Panc1 (cell line): Measurements from ENCODE around the gene NAA16.

Experiments used
- CTCF ChIP-seq: fragments of 450-650 bp; IDR thresholded peaks from 2 replicates; pipeline ENCODE4 v1.5.1; 2017; ENCODE audit warnings: mild to moderate bottlenecking
- POLR2AphosphoS5 ChIP-seq: IDR thresholded peaks from 2 replicates; pipeline ENCODE4 v1.6.1; 2012; ENCODE audit warnings: mild to moderate bottlenecking, low read depth, low read length, moderate library complexity
- REST ChIP-seq, 2 experiments: IDR thresholded peaks; 2 replicates each; pipeline ENCODE4 v1.6.1; 2011 to 2012; ENCODE audit warnings: low read depth in 2 of 2, control low read depth in 1 of 2, low read length in 1 of 2, mild to moderate bottlenecking in 1 of 2, moderate library complexity in 1 of 2; ENCODE audit not compliant: insufficient read depth in 1 of 2
- SIN3A ChIP-seq: IDR thresholded peaks from 2 replicates; pipeline ENCODE4 v1.6.1; 2012; ENCODE audit warnings: low read depth, mild to moderate bottlenecking, low read length, moderate library complexity, borderline replicate concordance; ENCODE audit not compliant: insufficient read depth
- TCF7L2 ChIP-seq: IDR thresholded peaks from 2 replicates; pipeline ENCODE4 v1.6.1; 2011; ENCODE audit warnings: mild to moderate bottlenecking, low read depth, low read length, inconsistent platforms

DNA sequence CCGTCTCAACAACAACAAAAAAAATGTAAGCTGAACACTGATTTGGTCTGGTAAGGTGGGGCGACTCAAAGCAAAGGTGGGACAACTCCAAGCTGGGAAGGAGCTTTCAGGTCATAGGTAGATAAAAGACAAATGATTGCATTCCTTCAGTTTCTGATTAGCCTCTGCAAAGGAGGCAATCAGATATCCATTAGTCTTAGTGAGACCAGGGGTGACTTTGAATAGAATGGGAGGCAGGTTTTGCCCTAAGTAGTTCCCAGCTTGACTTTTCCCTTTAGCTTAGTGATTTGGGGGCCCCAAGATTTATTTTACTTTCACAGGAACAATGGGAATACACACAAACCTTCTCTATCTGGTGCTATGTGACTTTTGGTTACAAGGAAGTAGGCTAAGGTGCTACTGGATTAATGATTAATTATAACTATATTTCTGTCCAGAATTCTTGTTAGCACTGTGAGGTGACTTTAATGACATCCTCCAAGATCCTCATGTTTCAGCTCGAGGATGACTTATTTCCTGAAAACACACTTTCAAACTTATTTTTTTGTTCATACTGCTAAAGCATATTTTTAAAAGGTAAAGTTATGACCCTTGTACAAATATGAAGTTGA lies 37.1 kb upstream of the NAA16 start:
- TF ChIP-seq REST (IDR thresholded peaks at IDR 0.05; ENCODE audit: insufficient read depth in 1 of 2, low read depth in 2 of 2, low read length in 1 of 2) = no peak
- no peak for TF ChIP-seq SIN3A
- no peak for TF ChIP-seq CTCF
- no peak for TF ChIP-seq POLR2AphosphoS5
- no peak for TF ChIP-seq TCF7L2
